ENCODE measurements around the gene EIF3K. TPM values are rescaled to one million over a fixed set of nuclear protein-coding genes. Genes with fewer than 3 reads are reported as not detected.
A peak's percentile ranks its signal among the peaks of the same experiment; 100 is the strongest.

The EIF3K gene
- total RNA-seq, 6 experiments from 2014 or later, result 227 to 241 (median 238) TPM

DNA sequence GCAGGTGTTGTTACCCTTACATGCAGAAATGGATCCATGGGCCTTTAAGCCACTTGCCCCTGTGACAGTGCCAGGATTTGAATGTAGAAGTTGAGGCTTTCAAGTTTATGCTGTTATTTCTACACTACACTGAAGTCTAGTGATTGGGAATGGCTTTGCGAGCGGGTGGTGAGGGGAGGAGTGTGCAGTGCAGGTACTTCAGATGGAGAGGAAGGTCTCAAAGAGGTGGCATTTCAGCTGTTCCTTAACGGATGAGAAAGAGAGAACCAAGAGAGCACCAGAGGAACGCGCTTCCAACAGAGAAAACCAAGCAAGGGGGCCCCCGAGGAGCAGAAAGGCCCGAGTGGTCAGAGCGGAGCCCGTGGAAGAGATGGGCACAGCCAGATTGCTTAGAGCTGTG, 41.7 kb downstream of the EIF3K start:
- TF ChIP-seq, protein P1, sequence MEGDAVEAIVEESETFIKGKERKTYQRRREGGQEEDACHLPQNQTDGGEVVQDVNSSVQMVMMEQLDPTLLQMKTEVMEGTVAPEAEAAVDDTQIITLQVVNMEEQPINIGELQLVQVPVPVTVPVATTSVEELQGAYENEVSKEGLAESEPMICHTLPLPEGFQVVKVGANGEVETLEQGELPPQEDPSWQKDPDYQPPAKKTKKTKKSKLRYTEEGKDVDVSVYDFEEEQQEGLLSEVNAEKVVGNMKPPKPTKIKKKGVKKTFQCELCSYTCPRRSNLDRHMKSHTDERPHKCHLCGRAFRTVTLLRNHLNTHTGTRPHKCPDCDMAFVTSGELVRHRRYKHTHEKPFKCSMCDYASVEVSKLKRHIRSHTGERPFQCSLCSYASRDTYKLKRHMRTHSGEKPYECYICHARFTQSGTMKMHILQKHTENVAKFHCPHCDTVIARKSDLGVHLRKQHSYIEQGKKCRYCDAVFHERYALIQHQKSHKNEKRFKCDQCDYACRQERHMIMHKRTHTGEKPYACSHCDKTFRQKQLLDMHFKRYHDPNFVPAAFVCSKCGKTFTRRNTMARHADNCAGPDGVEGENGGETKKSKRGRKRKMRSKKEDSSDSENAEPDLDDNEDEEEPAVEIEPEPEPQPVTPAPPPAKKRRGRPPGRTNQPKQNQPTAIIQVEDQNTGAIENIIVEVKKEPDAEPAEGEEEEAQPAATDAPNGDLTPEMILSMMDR (IDR thresholded peaks at IDR 0.05), result no peak
- Mint-ChIP-seq H3K27ac (peak overlapping the region; percentile 99), H3K27me3 (ENCODE audit: insufficient read depth) (peaks cover 15% of the 10 kb centered on the region), H3K36me3 (ENCODE audit: low read depth) (peaks cover 51% of the 10 kb centered on the region), H3K4me1 (ENCODE audit: low read depth) (peaks cover 97% of the 10 kb centered on the region), H3K9me3 (no peaks in the 10 kb centered on the region), H3K4me3 (peak overlapping the region; percentile 33)
- DNase-seq, result no peak

DNA sequence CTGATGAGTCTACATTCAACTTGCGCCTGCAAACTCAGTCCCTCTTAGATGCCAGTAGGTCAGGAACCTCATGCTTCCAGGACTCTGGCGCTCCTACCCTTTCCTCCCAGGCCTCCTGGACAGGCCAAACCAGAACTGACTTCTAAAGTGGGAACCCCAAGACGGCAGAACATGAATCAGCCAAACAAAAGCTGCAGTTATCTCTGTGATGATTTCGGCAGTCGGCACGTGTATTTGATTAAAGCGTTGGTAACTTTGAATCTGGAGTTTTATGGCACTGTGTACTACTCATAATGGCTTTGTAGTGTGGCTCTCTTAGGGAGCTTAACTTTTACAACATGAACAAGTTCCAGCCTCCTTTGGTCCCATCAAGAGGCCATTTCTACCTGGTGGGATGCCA, 42.1 kb downstream of the EIF3K start:
- Mint-ChIP-seq H3K27me3 (ENCODE audit: insufficient read depth) (peaks cover 17% of the 10 kb centered on the region), H3K9me3 (no peaks in the 10 kb centered on the region), H3K27ac (peak overlapping the region; percentile 99), H3K4me1 (ENCODE audit: low read depth) (peaks cover 97% of the 10 kb centered on the region), H3K36me3 (ENCODE audit: low read depth) (peaks cover 48% of the 10 kb centered on the region), H3K4me3 (peak overlapping the region; percentile 33; the same call in 1 of the 2 replicates)
- TF ChIP-seq, protein P1 (IDR thresholded peaks at IDR 0.05), result no peak
- DNase-seq, result peak; percentile 49

DNA sequence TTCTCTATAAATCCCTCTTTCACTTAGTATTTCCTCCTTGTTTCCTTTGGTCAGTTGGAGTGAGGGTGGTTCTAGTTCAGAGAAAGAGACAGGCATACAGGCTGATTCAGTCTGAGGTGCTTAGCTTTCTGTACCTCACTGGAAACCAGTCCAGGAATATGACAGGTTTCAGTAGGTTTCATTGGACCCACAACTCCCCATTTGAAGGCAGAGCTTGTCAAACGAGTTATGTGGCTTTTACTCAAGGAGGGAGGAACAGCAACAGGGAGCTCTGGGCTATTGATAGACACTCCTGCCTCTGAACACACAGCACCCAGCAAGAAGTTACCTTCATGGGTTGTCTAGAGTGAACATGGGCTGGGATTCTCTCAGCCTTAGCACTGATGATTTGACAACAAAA, 43.0 kb downstream of the EIF3K start:
- Mint-ChIP-seq H3K27ac (peak overlapping the region; percentile 80), H3K9me3 (no peaks in the 10 kb centered on the region), H3K4me1 (ENCODE audit: low read depth) (peaks cover 97% of the 10 kb centered on the region), H3K4me3 (peak overlapping the region; percentile 27), H3K27me3 (ENCODE audit: insufficient read depth) (peaks cover 17% of the 10 kb centered on the region), H3K36me3 (ENCODE audit: low read depth) (peaks cover 41% of the 10 kb centered on the region)
- DNase-seq, result no peak
- TF ChIP-seq, protein P1 (IDR thresholded peaks at IDR 0.05), result no peak

DNA sequence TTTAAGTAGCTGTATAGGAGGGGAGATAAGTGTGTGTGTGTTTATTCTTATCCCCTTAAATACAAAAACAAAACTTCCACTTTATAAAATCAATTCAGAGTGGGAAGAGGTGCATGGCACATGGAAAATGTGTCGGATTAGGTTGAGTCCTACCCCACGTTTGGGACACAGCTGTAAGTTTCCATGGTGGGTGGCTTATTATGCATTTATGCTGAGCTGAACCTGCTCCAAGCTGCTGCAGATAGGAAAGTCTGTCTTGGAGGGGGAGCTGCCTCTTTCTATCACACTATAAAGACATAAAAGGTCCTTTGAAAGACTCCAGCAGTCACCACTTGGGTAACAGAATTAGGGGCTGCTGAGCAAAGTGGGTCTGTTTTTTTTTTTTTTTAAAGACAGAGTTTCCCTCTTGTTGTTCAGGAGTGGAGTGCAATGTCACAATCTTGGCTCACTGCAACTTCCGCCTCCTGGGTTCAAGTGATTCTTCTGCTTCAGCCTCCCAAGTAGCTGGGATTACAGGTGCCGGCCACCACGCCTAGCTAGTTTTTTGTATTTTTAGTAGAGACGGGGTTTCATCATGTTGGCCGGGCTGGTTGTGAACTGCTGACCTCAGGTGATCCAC, 43.7 kb downstream of the EIF3K start:
- no peaks in the 10 kb centered on the region for H3K9me3 Mint-ChIP-seq
- H3K27ac Mint-ChIP-seq, result peak overlapping the region; percentile 80
- no peak for DNase-seq
- peaks cover 15% of the 10 kb centered on the region for H3K27me3 Mint-ChIP-seq (ENCODE audit: insufficient read depth)
- H3K36me3 Mint-ChIP-seq (ENCODE audit: low read depth), result peaks cover 37% of the 10 kb centered on the region
- peaks cover 97% of the 10 kb centered on the region for H3K4me1 Mint-ChIP-seq (ENCODE audit: low read depth)
- TF ChIP-seq, protein P1 (IDR thresholded peaks at IDR 0.05), result no peak
- H3K4me3 Mint-ChIP-seq, result peak overlapping the region; percentile 27

DNA sequence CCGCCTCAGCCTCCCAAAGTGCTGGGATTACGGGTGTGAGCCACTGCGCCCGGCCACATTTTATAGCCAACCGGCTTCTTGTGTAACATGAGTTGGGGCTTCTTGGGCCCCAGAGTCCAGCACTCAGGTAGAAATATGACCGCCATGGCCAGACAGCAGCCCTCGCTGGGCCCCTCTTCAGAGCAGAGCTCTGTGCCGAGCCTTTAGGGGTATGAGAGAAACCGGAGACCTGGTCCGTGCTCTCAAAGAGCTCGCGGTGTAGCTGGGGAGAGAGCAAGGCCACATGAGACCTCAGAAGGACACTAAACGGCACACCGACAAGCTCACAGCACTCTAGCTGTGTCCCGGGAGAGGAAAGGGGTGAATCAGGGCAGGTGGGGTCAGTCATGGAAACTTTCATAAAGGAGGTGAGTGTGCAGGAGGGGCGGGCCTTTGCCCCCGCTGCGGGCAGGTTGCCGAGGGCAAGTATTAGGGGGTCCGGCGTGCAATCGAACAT, 44.2 kb downstream of the EIF3K start:
- H3K36me3 Mint-ChIP-seq (ENCODE audit: low read depth), result peaks cover 36% of the 10 kb centered on the region
- H3K4me3 Mint-ChIP-seq, result 0 out of 2 replicates have a peak overlapping the region, but pooled peaks have one; percentile 20
- H3K27me3 Mint-ChIP-seq (ENCODE audit: insufficient read depth), result peaks cover 17% of the 10 kb centered on the region
- peak overlapping the region; percentile 80 for H3K27ac Mint-ChIP-seq
- DNase-seq, result no peak
- H3K9me3 Mint-ChIP-seq, result no peaks in the 10 kb centered on the region
- TF ChIP-seq, protein P1 (IDR thresholded peaks at IDR 0.05), result no peak
- H3K4me1 Mint-ChIP-seq (ENCODE audit: low read depth), result peaks cover 97% of the 10 kb centered on the region

Measured in HFFc6 (cell line).